Stimulated activated CD4-positive, alpha-beta T cell treated with anti-CD3 and anti-CD28 coated beads, Interleukin-4, amount 100 ng/mL, for 1 hour (primary cell): ENCODE data around the gene CCDC197.
A peak's percentile ranks its signal among the peaks of the same experiment; 100 is the strongest.

Experiments used
- DNase-seq: peaks from one replicate; pipeline ENCODE4 v3.0.0-alpha.2; 2020

CCDC197 gene

DNA sequence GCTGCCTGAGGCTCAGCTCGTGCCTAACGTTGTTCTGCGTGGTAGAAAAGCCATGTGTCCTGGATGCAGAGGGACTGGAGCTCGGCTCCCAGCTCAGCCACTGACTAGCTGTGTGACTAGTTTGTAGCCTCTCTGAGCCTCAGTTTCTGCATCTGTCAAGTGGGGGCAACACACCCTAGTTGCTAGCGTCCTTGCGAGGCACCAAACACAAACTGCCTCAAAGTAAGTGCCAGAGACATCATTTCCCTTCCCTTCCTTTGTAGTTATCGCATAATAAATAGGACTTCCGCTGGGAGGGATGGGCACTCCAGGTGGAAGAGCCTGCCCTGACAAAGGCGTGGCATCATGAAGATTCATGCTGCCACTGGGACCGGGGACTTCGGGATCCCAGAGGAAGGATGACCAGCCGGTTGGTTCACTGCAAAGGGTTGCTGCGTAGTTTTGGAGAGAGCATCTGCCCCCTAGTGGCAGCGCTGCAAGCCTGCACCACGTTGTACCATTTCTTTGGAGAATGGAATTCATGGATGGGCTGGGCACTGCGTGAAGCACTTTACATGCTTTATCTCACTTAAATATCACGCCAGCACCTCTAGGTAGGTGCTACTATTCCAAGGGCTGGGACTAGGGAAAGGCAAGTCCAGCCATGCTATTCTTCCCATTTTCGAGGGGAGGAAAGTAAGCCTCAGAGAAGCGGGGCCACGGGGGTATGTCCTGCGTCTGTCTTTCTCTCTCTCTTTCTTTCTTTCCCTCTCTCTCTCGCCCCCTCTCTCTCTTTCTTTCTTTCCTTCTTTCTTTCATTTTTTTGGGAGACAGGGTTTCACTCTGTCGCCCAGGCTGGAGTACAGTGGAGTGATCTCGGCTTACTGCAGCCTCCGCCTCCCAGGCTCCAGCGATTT is 4.6 kb downstream of the CCDC197 start:
- peak; percentile 58 for DNase-seq

DNA sequence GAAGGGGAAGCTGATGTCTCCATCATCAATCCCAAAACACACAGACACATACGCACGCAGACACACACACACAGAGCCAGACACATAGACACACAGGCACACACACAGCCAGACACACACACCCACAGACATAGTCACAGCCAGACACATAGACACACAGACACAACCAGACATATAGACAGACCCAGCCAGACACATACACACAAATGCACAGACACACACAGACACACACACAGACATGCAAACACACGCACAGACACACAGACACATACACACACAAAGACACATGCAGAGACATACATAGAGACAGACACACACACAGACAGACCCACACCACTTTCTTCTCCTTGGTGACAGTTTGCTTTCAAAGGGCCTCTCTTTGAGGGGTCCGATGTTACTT is 6.3 kb downstream of the CCDC197 start:
- no peak for DNase-seq

DNA sequence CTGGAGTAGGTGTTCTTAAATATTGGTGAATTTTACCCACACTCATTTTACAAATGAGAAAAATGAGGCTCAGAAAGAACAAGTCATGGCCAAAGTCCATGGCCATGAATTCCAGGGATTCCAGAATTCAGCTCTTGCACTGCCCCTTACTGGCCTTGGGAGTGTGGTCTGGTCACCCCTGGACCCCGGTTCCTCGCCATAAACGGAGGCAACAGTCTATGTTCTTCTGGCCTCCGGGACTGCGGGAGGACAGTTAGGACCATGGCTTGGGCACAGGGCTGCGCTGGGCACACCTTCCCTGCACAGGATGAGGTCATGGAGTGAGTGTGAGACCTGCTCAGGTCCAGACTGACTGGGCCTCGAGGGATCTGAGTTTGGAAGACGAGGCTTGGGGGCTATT is 6.9 kb downstream of the CCDC197 start:
- DNase-seq = no peak

DNA sequence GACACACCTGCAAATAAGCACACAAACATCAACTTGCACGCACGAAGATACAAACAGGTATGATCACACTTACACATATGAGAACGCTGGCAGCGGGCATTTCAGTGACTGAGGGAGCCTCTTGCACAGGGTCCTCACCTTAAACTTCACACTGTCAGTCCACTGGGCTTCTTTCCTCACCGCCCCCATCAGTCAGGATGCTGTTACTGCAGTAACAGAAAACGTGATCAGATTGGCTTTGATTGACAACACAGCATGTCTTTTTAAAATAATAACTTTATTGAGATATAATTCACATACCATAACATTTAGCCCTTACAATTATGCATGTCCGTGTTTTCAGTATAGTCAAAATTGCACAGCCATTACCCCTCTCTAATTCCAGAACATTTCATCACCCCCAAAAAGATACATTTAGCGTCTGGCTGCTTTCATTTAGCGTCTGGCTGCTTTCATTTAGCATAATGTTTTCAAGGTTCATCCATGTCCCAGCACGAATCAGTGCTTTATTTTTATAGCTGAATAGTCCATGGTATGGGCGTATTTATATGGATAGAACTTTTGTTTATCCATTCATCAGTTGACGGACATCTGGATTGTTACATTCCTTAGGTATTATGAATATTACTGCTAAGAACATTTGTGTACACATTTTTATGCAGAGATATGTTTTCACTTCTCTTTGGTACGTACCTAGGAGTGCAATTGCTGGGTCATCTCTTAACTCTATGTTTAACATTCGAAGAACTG is 8.4 kb downstream of the CCDC197 start:
- no peak for DNase-seq

DNA sequence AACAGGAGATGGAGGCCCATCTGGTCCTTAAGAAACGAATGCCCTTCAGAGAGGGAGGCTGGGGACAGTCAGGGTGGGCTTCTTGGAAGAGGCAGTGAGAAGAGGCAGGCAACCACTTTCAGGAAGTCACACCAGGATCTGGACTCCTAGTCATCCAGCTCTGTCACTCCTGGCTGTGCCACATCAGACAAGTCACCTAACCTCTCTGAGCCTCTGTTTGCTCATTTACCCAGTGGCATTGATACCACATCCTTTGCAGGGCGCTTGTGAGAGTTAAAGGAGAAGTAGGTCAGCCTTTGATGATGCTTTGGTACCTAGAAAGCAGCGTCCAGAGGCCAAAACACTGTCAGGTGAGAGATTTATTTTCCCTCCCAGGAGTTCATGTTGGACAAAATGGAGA is 11.1 kb downstream of the CCDC197 start:
- no peak for DNase-seq

DNA sequence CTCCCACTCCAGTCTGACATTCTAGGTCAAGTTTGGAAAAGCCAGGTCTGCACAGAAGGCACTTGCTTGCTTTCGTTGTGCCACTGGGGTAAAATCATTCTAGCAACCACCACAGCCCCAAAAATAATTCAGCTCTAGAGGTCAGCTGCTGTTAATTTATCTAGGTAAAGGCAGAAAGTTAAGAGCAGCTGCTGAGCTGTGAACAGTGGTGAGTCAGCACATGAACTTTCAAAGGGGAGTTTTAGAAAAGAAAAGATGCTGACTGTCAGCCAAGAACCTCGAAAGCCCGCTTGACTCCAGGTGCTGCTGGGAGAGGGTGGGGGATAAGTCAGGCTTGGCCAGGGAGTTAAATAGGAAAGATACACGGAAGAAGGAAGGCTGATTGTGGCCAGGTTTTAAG is 12.7 kb downstream of the CCDC197 start:
- DNase-seq = no peak

DNA sequence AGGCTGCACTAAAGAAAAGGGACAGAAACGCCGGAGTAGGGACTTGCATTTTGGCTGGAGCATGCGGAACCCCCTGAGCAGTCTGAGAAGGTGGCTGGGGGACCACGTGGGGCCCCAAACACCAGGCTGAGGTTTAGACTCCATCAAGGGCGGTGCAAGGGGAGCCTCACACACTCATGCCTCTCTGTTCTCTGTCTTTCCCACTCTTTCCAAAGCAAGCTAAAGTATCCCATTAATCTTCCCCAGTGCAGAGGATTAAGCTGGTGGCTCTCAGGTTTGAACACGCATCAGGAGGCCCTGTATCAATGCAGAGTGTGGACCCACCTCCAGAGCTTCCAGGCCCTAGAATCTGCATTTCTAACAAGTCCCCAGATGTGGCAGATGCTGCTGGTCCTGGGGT is 13.5 kb downstream of the CCDC197 start:
- DNase-seq = no peak

DNA sequence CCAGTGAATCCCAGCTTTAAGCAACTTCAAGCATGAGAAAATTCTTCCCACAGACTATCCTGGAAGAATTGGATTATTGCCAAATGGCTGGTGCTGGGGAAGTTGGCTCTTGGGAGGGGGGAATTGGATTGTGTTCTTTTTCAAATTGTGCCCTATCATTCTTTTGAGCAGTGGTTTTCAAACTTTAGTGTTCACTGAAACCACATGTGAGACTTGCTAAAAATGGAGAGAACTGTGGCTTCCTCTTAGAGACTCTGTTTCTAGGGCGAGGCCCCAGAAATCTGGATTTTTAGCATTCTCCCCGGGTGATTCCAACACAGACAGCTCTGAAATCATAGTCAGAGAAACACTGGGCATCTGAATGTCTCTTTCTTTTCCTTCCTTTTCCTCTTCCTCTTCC is 14.7 kb downstream of the CCDC197 start:
- DNase-seq = no peak

DNA sequence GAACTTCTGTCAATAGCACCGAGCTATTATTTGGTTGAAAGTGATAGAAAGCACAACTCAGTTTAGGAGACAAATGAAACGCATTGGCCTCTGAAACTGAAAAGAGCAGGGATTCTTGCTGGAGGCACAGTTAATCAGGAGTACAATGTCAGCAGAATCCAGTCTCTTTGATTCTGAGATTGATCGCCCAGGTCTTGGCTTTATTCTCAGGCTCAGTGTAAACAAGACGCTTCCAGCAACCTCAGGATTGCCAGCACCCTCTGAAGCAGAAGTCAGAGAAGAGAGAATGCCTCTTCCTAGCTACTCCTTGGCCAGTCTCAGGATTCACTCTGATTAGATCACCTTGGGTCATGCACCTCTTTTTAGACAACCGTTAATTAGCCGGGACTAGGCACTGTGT is 17.3 kb downstream of the CCDC197 start:
- DNase-seq = no peak

DNA sequence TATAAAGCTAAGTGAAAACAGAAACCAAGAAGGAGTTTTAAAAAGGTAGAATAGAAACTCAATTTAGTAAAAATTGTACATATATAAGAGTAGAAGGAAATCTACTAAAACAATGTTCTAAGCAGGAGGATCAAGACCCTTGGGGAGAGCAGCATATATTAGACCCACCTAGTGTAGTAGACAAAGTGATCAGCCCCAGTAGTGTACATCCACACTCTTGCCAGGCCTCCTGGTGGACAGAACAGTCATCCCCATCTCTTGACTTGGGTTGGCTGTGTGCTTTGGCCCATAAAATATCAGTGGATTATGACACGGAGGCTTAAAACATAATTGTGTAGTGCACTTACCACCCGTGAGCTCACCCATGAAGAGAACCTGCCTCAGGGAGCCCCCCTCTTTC is 18.1 kb downstream of the CCDC197 start:
- no peak for DNase-seq

DNA sequence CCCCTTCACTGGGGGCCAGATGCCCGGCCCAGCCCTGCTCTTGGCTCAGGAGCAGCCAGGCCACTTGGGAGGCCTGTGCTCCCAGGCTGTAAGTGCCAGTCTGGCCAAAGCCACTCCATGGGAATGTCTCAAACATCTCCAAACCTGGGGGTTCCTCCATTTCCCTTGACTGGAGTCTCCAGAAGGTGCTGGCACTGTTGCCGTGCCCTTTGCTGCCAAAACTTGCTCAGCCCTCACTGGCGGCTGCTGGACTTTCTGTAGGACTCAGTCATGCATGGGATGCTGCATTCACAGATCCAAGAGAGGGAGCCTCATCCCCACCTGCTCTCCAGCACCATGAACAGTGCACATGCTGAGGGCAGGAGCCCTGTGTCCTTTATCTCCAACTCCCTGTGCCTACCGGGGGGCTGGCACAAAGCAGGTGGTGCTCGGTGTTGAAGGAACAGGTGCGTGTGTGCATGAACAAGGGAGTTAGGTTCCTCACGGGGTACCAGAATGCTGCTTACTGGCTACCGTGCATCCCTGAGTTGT is 19.4 kb downstream of the CCDC197 start:
- no peak for DNase-seq

DNA sequence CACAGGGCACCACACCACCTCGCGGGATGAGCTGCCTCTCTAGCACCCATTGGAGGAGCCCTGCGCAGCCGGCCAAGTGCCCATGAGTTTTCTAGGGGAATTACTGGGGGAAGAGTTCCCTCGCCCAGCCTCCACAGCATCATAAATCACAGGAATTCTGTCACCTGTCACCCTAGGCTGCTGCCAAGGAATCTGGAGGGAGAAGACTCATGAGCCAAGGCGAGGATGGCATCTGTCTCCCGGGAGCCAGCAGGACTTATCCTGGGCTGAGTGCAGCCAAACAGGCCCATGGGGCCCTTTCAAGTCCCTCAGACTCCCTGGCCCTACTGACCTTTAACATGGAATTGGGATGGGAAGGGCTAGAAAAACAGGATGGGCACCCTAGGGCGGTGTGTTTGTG is 21.2 kb downstream of the CCDC197 start:
- DNase-seq = no peak

DNA sequence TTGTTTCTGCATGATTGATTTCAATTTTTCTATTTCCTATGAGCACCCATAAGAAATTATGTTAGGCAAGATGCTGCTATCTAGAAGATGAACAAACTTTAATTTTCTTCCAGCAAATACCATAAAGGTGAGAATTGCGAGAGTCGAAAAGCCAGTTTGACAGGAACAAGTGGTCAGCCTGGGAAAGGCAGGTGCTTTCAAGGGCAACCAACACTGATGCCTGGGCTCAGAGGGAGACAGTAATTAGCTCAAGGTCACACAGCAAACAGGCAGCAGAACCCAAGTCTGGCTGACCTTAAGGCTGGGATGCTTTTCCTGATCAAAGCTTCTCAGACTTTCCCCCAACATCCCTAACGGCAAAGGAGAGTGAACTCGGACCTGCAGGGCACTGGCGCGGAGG is 22.2 kb downstream of the CCDC197 start:
- no peak for DNase-seq

DNA sequence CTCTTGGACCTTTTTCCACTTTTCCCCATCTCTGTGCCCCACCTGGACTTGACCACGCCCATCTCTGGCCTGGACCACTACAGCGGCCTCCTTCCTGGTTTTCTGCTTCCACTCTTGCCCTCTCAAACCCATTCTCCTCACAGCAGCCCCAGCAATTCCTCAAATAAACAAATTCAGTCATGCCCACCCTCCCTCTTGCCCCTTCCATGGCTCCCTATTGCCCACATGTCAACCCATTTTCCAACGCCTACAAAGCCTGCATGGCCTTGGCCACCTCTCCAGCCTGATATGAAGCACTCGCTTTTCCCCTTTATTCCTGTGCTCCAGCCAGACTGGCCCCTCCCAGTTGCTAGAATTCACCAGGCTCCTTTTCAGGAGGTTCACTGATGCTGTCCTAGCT is 23.2 kb downstream of the CCDC197 start:
- no peak for DNase-seq

DNA sequence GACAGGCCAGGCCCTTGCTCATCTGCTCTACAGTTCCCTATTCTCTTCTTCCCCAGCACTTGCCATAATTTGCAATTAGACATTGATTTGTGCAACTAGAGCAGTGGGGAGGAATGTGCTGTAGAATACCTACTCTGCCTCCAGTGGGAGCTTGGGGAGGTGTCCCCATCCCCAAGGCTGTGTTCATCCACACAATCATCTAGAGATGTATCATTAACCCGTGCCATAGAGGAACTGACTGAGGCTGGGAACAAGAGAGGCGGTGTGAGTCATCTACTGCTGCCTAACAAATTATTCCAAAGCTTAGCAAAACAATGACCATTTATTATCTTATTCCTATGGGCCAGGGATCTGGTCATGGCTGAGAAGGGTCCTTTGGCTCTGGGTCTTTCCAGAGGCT is 23.9 kb downstream of the CCDC197 start:
- no peak for DNase-seq

DNA sequence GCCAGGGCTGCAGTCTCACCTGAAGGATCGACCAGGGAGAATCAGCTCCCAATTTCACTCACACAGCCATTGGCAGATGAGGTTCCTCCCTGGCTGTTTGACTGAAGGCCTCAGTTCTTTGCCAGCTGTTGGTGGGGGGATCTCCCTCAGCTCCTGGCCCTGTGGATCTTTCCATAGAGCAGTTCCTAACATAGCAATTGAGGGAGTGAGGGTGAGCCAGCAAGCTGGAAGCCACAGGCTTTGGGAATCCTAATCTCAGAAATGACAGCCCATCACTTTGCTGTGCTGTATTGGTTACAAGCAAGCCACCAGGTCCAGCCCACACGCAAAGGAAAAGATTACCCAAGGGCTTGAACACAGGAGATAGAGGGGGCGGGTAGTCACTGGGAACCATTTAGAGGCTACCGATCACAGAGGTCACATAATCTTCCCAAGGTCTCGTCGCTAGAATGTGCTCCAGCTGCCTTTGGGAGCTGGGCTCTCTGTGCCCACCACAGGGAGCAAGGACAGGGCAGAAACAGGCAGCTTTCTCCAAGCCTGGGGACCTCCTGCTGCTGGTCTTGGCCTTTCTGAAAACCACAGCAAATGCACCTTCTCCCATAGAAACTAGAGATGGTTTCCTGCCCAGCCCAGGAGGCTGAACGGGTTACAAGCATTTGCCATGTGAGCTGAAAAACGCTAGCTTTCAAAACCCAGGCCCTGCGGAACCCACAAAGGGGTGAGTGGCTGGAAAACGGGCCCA is 24.5 kb downstream of the CCDC197 start:
- DNase-seq = no peak

DNA sequence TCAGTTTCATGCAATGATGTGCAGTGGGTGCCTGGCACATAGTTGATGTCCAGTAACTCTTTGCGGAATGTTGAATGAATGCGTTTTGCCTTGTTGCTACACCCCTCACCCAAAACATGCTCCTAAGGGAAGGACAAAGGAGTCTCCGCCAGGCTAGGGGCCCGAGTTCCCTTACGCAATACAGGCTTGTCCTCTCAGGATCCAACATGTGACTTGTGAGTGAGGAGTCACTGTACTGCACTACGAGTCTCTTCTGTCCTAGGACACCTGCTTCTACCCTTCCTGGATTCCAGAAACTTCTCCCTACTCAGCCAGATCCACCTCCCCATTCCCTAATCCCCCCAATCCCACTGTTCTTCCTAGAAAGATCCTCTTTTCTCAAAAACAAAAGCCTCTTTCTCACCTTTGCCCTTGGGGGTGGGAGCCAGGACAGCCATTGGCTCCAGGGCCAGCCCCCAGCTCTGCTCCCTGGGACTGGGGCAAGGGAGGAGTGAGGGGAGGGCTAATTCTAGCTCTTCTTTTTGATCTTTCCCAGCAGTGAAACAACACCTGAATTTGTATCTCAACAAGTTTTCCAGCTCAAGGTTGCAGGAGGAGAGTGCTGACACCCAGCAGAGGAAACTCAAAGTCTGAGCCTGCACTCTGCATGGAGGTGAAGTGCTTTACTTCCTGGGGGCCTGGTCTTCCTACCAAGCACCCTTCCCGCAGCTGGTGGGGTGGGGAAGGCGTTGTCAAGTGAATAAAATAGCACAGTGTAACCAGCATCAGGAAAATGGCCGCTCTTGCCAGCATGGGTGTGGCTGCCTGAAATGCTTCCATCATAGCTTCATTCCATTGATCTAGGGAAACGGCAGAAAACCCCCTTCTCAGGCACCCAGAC is 25.7 kb downstream of the CCDC197 start:
- no peak for DNase-seq

DNA sequence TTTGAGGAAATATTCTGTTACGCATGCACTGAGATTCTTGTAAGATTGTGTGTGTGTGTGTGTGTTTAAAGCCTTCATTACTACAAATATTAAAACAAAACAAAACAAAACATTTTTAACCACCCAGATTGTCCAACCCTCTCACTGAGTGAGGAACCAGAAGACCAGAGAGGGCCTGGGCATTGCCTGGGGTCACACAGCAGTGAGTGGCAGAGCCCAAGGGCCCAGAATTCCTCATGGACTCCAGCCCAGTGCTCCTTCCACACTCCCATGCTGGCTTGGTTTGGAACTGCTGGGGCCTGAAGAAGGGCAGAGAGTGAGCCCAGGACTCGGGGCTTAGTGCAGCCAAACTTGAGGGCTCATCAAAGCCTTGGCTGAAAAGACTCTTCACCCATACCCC is 27.4 kb downstream of the CCDC197 start:
- DNase-seq = no peak

DNA sequence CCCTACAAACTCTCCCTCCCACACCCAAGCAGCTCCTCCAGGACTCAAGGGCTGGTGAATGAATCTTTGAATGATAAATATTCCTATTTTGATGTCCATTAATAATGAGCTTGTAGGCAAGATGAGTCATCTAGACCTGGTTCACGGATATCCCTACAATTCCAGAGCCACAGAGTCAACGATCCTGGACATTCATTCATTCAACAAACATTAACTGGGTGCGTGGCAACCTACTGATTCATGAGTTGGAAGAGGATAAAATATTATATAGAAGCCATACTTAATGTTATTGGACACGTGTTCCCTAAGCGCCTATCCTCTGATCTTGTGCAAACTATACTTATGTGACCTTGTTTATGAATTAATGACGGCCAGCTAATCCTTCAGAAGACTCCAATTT is 28.6 kb downstream of the CCDC197 start:
- no peak for DNase-seq

DNA sequence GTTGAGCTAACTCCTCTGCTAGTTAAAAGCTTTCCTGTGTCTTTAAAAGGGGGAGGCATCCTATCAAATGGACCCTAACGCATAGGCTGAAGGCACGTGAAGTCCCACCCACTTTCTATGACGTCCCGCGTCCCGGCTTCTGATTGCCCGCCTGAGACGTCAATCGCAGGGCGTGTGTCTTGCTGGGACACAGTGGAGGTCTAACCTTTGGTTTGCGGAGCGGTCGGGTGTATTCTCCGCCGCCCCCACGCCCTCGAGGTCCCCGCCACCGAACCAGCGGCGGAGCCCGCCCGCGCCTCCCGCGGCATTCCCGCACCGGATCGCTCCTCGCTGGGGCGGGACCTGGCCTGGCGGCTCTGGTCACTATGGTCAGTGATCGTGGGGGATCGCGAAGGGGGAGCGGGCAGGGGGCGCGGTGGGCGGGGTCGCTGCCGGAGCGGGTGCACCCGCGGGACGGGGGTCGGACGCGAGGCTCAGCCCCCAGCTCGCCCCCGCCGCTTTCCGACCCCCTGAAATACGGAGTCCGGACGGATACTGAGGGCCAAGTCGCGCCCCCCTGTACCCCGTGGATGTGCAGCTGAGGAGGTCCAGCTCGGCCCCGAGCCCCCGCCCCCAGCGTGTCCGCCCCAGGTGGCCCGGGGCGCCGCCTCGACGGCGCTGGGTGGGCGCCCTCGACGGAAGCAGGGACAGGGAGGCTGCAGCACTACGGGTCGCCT is 29.2 kb downstream of the CCDC197 start, which contains the start of gene OTUB2:
TSS of gene OTUB2 (plus strand) at position 168 of the 716 bp plus-strand sequence. CDS start at position 366, 198 bp downstream.
- peak; percentile 95 for DNase-seq

DNA sequence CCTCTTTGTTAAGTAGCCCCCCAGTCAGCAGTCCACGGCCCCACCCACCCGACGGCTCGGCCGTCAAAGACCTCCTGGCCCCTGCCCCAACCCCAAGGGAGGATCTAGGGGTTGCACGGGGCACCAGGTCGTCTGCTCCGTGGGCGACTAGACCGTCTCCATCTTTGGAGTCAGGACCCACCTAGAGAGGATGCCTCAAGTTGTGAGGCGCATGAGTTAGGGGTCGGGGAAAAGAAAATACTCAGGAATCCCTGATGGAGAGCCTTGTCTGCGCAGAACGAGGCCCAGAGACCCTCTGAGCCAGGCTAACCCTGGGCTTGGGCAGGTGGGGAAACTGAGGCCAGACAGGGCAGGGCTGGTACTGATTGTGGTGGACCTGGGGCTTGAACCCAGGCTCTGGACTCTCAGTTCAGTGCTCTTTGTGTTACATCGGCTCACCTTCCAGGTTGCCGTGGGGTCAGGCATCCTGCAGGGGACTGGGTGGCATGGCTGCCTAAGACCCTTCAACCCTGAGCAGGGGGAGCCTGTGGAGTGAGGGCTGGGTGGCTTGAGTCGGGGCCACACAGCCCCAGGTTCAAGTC is 29.9 kb downstream of the CCDC197 start:
- no peak for DNase-seq
